ENCODE measurements around the gene CBFA2T3. TPM values are rescaled to one million over a fixed set of nuclear protein-coding genes. Genes with fewer than 3 reads are reported as not detected.

The CBFA2T3 gene
- total and polyA plus RNA-seq, 2 of the 8 experiments (the other 6 are each of a cell fraction or from before 2014, with no cell fraction given), result 0.51 to 1.3 TPM

DNA sequence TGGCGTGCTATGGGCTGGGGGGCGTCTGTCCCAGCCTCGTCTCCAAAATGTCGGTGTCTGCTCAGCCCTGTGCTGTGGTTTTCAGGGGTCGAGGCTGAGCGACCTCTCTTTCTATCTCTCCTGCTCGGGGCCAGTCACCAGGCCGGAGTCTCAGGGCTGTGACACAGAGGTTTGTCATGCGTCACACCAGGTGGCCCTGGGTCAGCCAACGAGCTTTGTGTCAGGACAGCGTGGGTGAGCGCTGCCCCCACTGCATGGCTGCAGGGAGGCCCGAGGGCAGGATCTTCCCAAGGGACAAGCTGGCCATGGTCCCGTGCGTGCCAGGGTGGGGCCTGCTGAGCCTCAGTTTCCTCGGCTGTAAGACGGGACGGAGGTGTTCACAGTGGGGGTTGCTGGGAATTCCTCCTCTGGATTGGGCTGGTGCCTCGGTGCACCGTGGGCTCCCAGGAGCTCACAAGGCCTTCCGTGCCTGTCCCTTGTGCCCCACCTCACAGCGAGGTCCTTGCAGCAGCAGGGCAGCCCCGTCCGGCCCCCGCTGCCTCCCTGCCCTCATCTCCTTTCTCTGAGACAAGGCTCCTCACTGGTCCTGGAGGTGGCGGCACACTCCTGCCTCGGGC lies 50.5 kb downstream of the CBFA2T3 start:
- H3K79me1 ChIP-seq (ENCODE audit: low read depth, low read length), result no peaks in the 10 kb centered on the region
- H2BK5ac ChIP-seq (ENCODE audit: low read depth, low read length), result no peak overlapping the region; the same call in 1 of the 2 replicates
- ChIA-PET CTCF (ENCODE audit: partially characterized antibody) (interaction anchor here (1.1 to 1.5 kb wide), 5 partner anchors 9 to 219 kb away, joined by 3 to 4 read pairs (median 3); no protein-coding TSS in a partner anchor), POLR2A (ENCODE audit: partially characterized antibody) (interaction anchor here (0.6 to 1.3 kb wide), 2 partner anchors 84 to 591 kb away, joined by 3 read pairs; no protein-coding TSS in a partner anchor)
- no peak overlapping the region; the same call in 1 of the 2 replicates for H2AK5ac ChIP-seq (ENCODE audit: low read depth, low read length)
- H3K23me2 ChIP-seq (ENCODE audit: low read depth, low read length), result no peaks in the 10 kb centered on the region
- H2BK20ac ChIP-seq (ENCODE audit: low read length), result no peak overlapping the region
- no peaks in the 10 kb centered on the region for H3K79me2 ChIP-seq (ENCODE audit: control insufficient read depth in 1 of 2, insufficient read depth in 2 of 2, low read length in 2 of 2)
- no peak overlapping the region for H3K4me3 ChIP-seq (ENCODE audit: extremely low read depth in 1 of 4, insufficient read depth in 2 of 4, low read depth in 3 of 4, low read length in 4 of 4)
- no peak overlapping the region for H3K4me2 ChIP-seq (ENCODE audit: insufficient read depth in 1 of 2, low read depth in 2 of 2, low read length in 2 of 2)
- FAIRE-seq (no peak), DNase-seq (ENCODE audit: low read depth in 1 of 2, low spot score in 2 of 2) (no peak)
- H3K4me1 ChIP-seq (replicated peaks in 1 of 4; ENCODE audit: control insufficient read depth in 3 of 4, insufficient read depth in 4 of 4, low read length in 3 of 4), result peaks cover 0 to 30% (median 16%) of the 10 kb centered on the region in 4 experiments; a peak in 5 of 7 replicates
- no peak overlapping the region for H4K5ac ChIP-seq (ENCODE audit: insufficient read length, low read depth, low read length)
- 0 out of 2 replicates have a peak overlapping the region, but pooled peaks have one; percentile 40 for H2BK15ac ChIP-seq (ENCODE audit: low read length)
- H2BK12ac ChIP-seq (ENCODE audit: low read depth, low read length), result peak overlapping the region; percentile 11; the same call in 1 of the 2 replicates
- H4K91ac ChIP-seq (replicated peaks; ENCODE audit: insufficient read length, low read length), result peak overlapping the region; percentile 65
- H3K14ac ChIP-seq (ENCODE audit: insufficient read length), result no peak overlapping the region
- peak overlapping the region; percentile 43 for H2BK120ac ChIP-seq (replicated peaks; ENCODE audit: low read depth, low read length)
- no peaks in the 10 kb centered on the region for H3K27me3 ChIP-seq (replicated peaks in 1 of 4; ENCODE audit: control insufficient read depth in 3 of 4, extremely low read depth in 1 of 4, insufficient read depth in 3 of 4, low read length in 3 of 4)
- no peak overlapping the region; the same call in 1 of the 2 replicates for H3K18ac ChIP-seq (ENCODE audit: extremely low read depth, low read length)
- no peaks in the 10 kb centered on the region for H4K20me1 ChIP-seq (replicated peaks in 1 of 2; ENCODE audit: control insufficient read depth in 1 of 2, insufficient read depth in 2 of 2, low read length in 2 of 2)
- no peak overlapping the region for H3K23ac ChIP-seq (ENCODE audit: insufficient read length)
- H3K4ac ChIP-seq (replicated peaks; ENCODE audit: insufficient read length, low read depth, low read length), result peak overlapping the region; percentile 85
- H2AFZ ChIP-seq (ENCODE audit: low read length), result no peak overlapping the region
- no peak overlapping the region for H3K27ac ChIP-seq (ENCODE audit: low read depth, low read length)
- WGBS, 2 experiments (ENCODE audit: extremely low coverage in 1 of 2, insufficient coverage in 1 of 2, insufficient read length in 1 of 2, insufficient replicate concordance in 2 of 2, low coverage in 1 of 2, low lambda C conversion rate in 2 of 2, missing lambda C conversion rate in 1 of 2), result 84% methylated on average over 16 of the region's 27 CpGs; no CpG with 5 or more reads in 1 of the 2 experiments
- H3K36me3 ChIP-seq (ENCODE audit: control insufficient read depth in 2 of 4, insufficient read depth in 4 of 4, low read length in 3 of 4), result no peaks in the 10 kb centered on the region
- no peaks in the 10 kb centered on the region for H3K9me3 ChIP-seq (ENCODE audit: insufficient read depth in 2 of 2, low read depth in 1 of 2, low read length in 1 of 2)
- no peak overlapping the region for H3K9ac ChIP-seq (replicated peaks in 1 of 4; ENCODE audit: extremely low read depth in 1 of 4, low read depth in 3 of 4, low read length in 3 of 4)
- no peak overlapping the region for H4K8ac ChIP-seq (ENCODE audit: extremely low read depth, insufficient read depth, low read length)
- H3K56ac ChIP-seq (replicated peaks; ENCODE audit: insufficient read length, low read depth, low read length), result no peak overlapping the region
- TF ChIP-seq, protein P1, sequence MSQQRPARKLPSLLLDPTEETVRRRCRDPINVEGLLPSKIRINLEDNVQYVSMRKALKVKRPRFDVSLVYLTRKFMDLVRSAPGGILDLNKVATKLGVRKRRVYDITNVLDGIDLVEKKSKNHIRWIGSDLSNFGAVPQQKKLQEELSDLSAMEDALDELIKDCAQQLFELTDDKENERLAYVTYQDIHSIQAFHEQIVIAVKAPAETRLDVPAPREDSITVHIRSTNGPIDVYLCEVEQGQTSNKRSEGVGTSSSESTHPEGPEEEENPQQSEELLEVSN (IDR thresholded peaks at IDR 0.05), result no peak
- TF ChIP-seq JUN (IDR thresholded peaks at IDR 0.05; ENCODE audit: low read depth, low read length) (no peak), SUZ12 (IDR thresholded peaks at IDR 0.05; ENCODE audit: low read length) (no peak), CREB1 (IDR thresholded peaks at IDR 0.05) (no peak), MAX (IDR thresholded peaks at IDR 0.05) (no peak), USF2 (IDR thresholded peaks at IDR 0.05; ENCODE audit: low read length) (no peak), EP300 (IDR thresholded peaks at IDR 0.05; ENCODE audit: borderline replicate concordance in 1 of 2, low read depth in 2 of 2, low read length in 2 of 2) (no peak), SP1 (IDR thresholded peaks at IDR 0.05; ENCODE audit: low read depth, low read length) (no peak), CTBP2 (IDR thresholded peaks at IDR 0.05; ENCODE audit: borderline replicate concordance, insufficient read depth, insufficient read length, low read length) (no peak), HDAC6 (IDR thresholded peaks at IDR 0.05; ENCODE audit: low read depth, low read length) (no peak)
